D721Med (cell line): ENCODE results near the gene CD27.
"Not testable (repeated sequence)": the region's sequence is repeated elsewhere in the genome, so short reads cannot be mapped to it uniquely, and the experiment has no call there.

Experiments used
- DNase-seq: peaks from one replicate; pipeline ENCODE4 v3.0.0; 2011; ENCODE audit warnings: low spot score; ENCODE audit not compliant: insufficient read length
- FAIRE-seq: peaks from 2 replicates; lab custom pipeline; 2011; peaks lifted over from hg19 to GRCh38; lab: Jason Lieb, UNC
- TF ChIP-seq, protein P1 (sequence below): IDR thresholded peaks from 2 replicates; pipeline ENCODE4 v1.5.1; 2012; ENCODE audit warnings: mild to moderate bottlenecking, control low read depth; ENCODE audit not compliant: insufficient read depth; ENCODE audit errors: missing control alignments

The CD27 gene

DNA sequence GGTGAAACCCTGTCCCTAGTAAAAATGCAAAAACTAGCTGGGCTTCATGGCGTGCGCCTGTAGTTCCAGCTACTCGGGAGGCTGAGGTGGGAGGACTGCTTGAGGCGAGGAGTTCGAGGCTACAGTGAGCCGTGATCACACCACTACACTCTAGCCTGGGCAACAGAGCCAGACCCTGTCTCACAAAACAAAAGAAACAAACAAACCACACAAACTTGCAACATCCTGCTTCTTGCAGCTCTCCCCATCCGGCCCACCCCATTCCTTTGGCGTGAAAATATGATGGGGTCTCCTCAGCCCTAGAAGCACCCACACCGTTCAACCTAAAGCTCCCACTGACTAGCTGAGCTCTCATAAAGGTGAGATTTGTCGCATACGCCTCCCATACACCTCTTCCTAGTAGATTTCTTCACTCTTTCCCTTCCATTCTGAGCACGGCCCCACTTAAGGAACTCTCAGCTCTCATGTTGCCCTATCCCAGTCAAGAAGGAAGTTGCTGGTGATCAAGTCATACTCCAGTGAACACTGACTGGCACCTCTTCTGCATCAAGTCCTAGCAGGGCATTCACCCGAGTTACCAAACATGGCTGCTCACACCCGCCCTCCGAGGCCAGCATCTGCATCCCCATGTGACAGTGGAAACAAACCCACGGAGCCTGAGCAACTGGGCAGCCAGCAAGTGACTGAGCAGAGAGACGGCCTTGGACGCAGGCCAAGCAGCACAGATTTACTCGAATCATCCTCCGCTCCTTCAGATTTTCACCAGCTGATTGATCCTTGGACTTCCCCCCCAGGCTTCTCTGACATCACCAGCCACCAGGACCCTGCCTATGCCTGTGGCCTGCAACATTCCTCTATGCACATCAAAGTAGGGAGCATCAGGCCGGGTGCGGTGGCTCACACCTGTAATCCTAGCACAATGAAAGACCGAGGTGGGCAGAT is 18.9 kb upstream of the CD27 start:
- TF ChIP-seq, protein P1, sequence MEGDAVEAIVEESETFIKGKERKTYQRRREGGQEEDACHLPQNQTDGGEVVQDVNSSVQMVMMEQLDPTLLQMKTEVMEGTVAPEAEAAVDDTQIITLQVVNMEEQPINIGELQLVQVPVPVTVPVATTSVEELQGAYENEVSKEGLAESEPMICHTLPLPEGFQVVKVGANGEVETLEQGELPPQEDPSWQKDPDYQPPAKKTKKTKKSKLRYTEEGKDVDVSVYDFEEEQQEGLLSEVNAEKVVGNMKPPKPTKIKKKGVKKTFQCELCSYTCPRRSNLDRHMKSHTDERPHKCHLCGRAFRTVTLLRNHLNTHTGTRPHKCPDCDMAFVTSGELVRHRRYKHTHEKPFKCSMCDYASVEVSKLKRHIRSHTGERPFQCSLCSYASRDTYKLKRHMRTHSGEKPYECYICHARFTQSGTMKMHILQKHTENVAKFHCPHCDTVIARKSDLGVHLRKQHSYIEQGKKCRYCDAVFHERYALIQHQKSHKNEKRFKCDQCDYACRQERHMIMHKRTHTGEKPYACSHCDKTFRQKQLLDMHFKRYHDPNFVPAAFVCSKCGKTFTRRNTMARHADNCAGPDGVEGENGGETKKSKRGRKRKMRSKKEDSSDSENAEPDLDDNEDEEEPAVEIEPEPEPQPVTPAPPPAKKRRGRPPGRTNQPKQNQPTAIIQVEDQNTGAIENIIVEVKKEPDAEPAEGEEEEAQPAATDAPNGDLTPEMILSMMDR, result no peak
- FAIRE-seq (no peak), DNase-seq (no peak)

DNA sequence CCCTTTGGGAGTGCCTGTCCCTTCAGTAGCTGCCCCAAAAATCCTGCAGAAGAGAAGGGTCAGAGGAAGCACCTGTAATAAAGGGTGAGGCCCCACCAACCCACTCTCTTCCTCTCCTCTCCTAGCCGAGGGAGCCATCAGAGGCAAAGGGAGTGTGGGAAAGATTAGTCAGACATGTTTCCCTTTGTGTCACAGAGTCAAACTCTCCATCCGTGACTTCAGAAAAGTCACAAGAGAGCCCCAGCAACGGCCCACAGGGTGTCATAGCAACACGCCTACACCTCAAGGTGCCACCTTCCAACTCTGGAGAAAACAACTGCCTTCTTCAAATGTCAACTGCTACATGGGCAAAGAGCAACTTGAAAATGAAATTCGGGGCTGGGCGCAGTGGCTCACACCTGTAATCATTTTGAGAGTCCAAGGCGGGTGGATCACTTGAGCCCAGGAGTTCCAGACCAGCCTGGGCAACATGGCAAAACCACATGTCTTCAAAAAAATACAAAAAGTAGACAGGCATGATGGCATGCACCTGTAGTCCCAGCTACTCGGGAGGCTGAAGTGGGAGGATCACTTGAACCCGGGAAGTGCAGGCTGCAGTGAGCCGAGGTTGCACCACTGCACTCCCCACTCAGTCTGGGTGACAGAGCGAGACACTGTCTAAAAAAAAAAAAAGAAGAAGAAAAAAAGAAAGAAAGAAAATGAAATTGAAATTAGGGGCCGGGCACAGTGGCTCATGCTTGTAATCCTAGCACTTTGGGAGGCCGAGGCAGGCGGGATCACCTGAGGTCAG is 17.7 kb upstream of the CD27 start:
- FAIRE-seq, result no peak
- TF ChIP-seq, protein P1, result no peak
- DNase-seq, result no peak

DNA sequence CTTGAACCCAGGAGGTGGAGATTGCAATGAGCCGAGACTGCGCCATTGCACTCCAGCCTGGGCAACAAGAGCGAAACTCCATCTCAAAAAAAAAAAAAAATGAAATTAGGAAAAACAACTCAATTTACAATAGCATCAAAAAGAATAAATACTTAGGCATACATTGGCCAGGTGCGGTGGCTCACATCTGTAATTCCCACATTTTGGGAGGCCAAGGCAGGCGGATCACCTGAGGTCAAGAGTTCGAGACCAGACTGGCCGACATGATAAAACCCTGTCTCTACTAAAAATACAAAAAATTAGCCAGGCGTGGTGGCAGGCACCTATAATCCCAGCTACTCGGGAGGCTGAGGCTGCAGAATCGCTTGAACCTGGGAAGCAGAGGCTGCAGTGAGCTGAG is 17.0 kb upstream of the CD27 start:
- DNase-seq, FAIRE-seq: not testable (repeated sequence)

DNA sequence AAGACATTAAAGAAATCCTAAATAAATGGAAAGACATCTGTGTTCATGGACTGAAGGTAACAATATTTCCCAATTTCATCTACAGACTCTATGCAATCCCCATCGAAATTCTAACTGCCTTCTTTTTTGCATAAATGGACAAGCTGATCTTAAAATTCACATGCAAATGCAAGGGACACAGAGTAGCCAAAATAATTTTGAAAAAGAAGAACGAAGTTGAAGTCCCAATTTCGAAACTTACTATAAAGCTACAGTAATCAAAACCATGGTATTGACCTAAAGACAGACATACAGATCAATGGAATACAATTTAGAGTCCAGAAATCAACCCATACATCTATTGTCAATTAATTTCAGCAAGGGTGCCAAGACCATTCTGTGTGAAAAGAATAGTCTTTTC is 16.4 kb upstream of the CD27 start:
- TF ChIP-seq, protein P1, result no peak
- DNase-seq (no peak), FAIRE-seq (no peak)

DNA sequence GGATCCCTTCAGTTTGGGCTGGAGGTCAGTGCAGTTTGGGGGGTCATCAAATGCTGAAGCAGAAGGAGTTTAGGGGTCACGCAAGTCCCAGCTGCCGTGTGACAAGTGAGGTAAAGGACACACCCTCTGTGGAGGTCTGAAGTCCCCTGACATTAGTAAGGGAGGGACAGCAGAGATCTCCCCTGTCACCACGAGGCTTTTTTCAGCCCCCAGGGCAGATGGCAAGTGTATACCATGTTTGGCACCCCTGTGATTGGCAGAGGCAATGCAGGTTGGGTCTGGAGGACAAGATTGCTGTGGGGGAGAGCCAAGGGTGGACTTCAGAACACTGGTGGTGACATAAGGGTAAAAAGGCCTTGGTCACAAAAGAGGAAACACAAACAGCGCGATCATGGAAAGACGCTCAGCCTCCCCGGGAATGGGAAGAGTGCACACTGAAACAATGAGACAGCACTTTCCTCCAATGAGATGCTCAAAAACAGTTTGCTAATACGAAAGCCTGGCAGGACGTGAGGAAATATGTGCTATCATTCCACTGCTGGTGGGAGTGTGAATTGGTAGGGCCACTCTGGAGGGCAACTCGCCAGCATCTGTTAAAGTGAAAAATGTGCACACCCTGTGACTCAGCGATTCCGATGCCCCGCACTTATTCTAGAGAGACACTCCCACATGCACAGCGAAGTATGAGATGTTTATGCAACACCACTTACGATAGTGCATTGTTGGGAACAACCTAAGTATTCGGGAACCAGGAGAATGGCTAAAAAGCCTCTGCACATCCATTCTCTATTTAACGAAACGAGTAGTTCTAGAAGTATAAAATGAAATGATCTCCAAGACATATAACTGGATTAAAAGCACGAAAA is 14.4 kb upstream of the CD27 start:
- DNase-seq, result no peak
- FAIRE-seq, result no peak
- TF ChIP-seq, protein P1, result no peak

DNA sequence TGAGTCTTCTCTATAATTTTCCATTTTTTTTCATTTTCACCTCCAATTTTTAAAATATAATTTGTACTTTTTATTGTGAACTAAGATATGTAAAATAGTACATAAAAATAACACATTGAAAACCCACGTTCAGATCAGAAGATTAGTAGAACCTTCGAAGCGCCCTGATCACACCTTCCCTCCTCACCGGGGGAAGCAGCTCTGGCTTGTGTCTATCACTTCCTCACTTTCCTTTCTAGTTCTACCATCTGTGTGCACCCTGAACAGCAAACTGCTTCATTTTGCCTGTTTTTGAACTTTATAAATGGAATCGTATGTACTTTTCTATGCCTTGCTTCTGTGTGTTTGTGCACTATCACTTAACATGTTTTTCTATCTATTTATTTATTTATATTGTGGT is 11.8 kb upstream of the CD27 start:
- TF ChIP-seq, protein P1, result no peak
- DNase-seq (no peak), FAIRE-seq (no peak)
